IgD-negative memory B cell (primary cell): ENCODE measurements around the gene PROC. TPM values are rescaled to one million over a fixed set of nuclear protein-coding genes. Genes with fewer than 3 reads are reported as not detected.
"Not testable (repeated sequence)": the region's sequence is repeated elsewhere in the genome, so short reads cannot be mapped to it uniquely, and the experiment has no call there.

Experiments used
- H3K27ac Mint-ChIP-seq, 3 donors: one replicate each; pipeline ENCODE4 v1.8.0; 2020 to 2022; ENCODE audit warnings: mild to moderate bottlenecking in 3 of 3, mixed read lengths in 3 of 3, moderate library complexity in 1 of 3
- H3K27me3 Mint-ChIP-seq: one replicate; pipeline ENCODE4 v1.8.0; 2021; ENCODE audit warnings: mixed read lengths
- H3K36me3 Mint-ChIP-seq: one replicate; pipeline ENCODE4 v1.8.0; 2020; ENCODE audit warnings: mild to moderate bottlenecking, mixed read lengths
- H3K4me1 Mint-ChIP-seq, 3 donors: one replicate each; pipeline ENCODE4 v1.8.0; 2020 to 2022; ENCODE audit warnings: mixed read lengths in 3 of 3, mild to moderate bottlenecking in 1 of 3
- H3K4me3 Mint-ChIP-seq, 4 donors: one replicate each; pipeline ENCODE4 v1.8.0; 2020 to 2022; ENCODE audit warnings: mild to moderate bottlenecking in 4 of 4, mixed read lengths in 4 of 4, moderate library complexity in 3 of 4
- H3K9me3 Mint-ChIP-seq, 3 donors: one replicate each; pipeline ENCODE4 v1.8.0; 2020 to 2021; ENCODE audit warnings: mixed read lengths in 3 of 3, mild to moderate bottlenecking in 1 of 3
- polyA plus RNA-seq: library from polyadenylated mRNA; unstranded; fragments of 300-500 nt; fragmentation: Illumina TruSeq; gene quantifications from one replicate; pipeline ENCODE4 v1.2.3, GENCODE V29; 2021

PROC gene
- polyA plus RNA-seq, 1 donor from 2014 or later: not detected

- Mint-ChIP-seq H3K27ac (no peak overlapping the region), H3K9me3 (peaks cover 0 to 8% (median 4%) of the 10 kb centered on the region in 3 donors), H3K4me3 (no peak overlapping the region), H3K36me3 (no peaks in the 10 kb centered on the region), H3K27me3 (no peaks in the 10 kb centered on the region), H3K4me1 (no peaks in the 10 kb centered on the region)
Measured at GRCh38 chr2:127439343-127439742, 21.1 kb downstream of the PROC start.

GRCh38 chr2:127448526-127448925 lies 30.3 kb downstream of the PROC start:
- Mint-ChIP-seq H3K36me3 (peaks cover 6% of the 10 kb centered on the region), H3K27ac (no peak overlapping the region), H3K9me3 (peaks cover 1 to 6% (median 5%) of the 10 kb centered on the region in 3 donors)

GRCh38 chr2:127449414-127449813 lies 31.2 kb downstream of the PROC start:
- H3K9me3 Mint-ChIP-seq: peaks cover 1 to 6% (median 5%) of the 10 kb centered on the region in 3 donors
- H3K4me3 Mint-ChIP-seq: no peak overlapping the region
- peaks cover 6% of the 10 kb centered on the region for H3K36me3 Mint-ChIP-seq
- no peaks in the 10 kb centered on the region for H3K4me1 Mint-ChIP-seq
- no peak overlapping the region for H3K27ac Mint-ChIP-seq
- no peaks in the 10 kb centered on the region for H3K27me3 Mint-ChIP-seq

More at GRCh38 chr2:127448526-127448925, 30.3 kb downstream of the PROC start:
- H3K4me1 Mint-ChIP-seq: no peaks in the 10 kb centered on the region
- H3K4me3 Mint-ChIP-seq: no peak overlapping the region
- H3K27me3 Mint-ChIP-seq: no peaks in the 10 kb centered on the region

GRCh38 chr2:127449898-127450297 lies 31.7 kb downstream of the PROC start:
- H3K4me3 Mint-ChIP-seq: no peak overlapping the region
- H3K9me3 Mint-ChIP-seq: peaks cover 1 to 6% (median 4%) of the 10 kb centered on the region in 3 donors
- H3K36me3 Mint-ChIP-seq: peaks cover 5% of the 10 kb centered on the region
- no peak overlapping the region for H3K27ac Mint-ChIP-seq
- H3K4me1 Mint-ChIP-seq: no peaks in the 10 kb centered on the region
- no peaks in the 10 kb centered on the region for H3K27me3 Mint-ChIP-seq

GRCh38 chr2:127451981-127452380 lies 33.8 kb downstream of the PROC start:
- H3K4me1 Mint-ChIP-seq: peaks cover 0 to 1% (median 0%) of the 10 kb centered on the region in 3 donors
- H3K4me3 Mint-ChIP-seq: no peak overlapping the region
- peaks cover 0 to 1% (median 0%) of the 10 kb centered on the region in 3 donors for H3K9me3 Mint-ChIP-seq
- no peak overlapping the region for H3K27ac Mint-ChIP-seq
- no peaks in the 10 kb centered on the region for H3K27me3 Mint-ChIP-seq
- H3K36me3 Mint-ChIP-seq: peaks cover 2% of the 10 kb centered on the region

- not testable (repeated sequence) for H3K27ac Mint-ChIP-seq, H3K36me3 Mint-ChIP-seq, H3K4me1 Mint-ChIP-seq, H3K4me3 Mint-ChIP-seq, H3K27me3 Mint-ChIP-seq, H3K9me3 Mint-ChIP-seq
Measured at GRCh38 chr2:127452423-127452822, 34.2 kb downstream of the PROC start.

- H3K36me3 Mint-ChIP-seq: peaks cover 6% of the 10 kb centered on the region
Measured at GRCh38 chr2:127453013-127453391, 34.8 kb downstream of the PROC start.

GRCh38 chr2:127453392-127454171 lies 35.4 kb downstream of the PROC start:
- Mint-ChIP-seq H3K4me3 (peak overlapping the region in 2 of 4 donors; percentile 30 to 41), H3K4me1 (peaks cover 0 to 3% (median 0%) of the 10 kb centered on the region in 3 donors), H3K27ac (no peak overlapping the region), H3K9me3 (no peaks in the 10 kb centered on the region), H3K36me3 (peaks cover 4% of the 10 kb centered on the region), H3K27me3 (no peaks in the 10 kb centered on the region)

More at GRCh38 chr2:127453013-127453391, 34.8 kb downstream of the PROC start:
- no peak overlapping the region for H3K27ac Mint-ChIP-seq
- H3K4me3 Mint-ChIP-seq: peak overlapping the region in 1 of 4 donors; percentile 41
- H3K4me1 Mint-ChIP-seq: peaks cover 0 to 1% (median 0%) of the 10 kb centered on the region in 3 donors
- no peaks in the 10 kb centered on the region for H3K27me3 Mint-ChIP-seq
- H3K9me3 Mint-ChIP-seq: no peaks in the 10 kb centered on the region

- H3K27me3 Mint-ChIP-seq: no peaks in the 10 kb centered on the region
- H3K36me3 Mint-ChIP-seq: peaks cover 3% of the 10 kb centered on the region
- H3K27ac Mint-ChIP-seq: no peak overlapping the region
- peaks cover 0 to 3% (median 0%) of the 10 kb centered on the region in 3 donors for H3K4me1 Mint-ChIP-seq
- no peaks in the 10 kb centered on the region for H3K9me3 Mint-ChIP-seq
- no peak overlapping the region for H3K4me3 Mint-ChIP-seq
Measured at GRCh38 chr2:127454595-127455565, 36.7 kb downstream of the PROC start.

- Mint-ChIP-seq H3K27ac (peak overlapping the region in 1 of 3 donors; percentile 24), H3K9me3 (no peaks in the 10 kb centered on the region), H3K4me1 (peaks cover 0 to 3% (median 0%) of the 10 kb centered on the region in 3 donors), H3K36me3 (peaks cover 3% of the 10 kb centered on the region), H3K4me3 (peak overlapping the region in 1 of 4 donors; percentile 50), H3K27me3 (no peaks in the 10 kb centered on the region)
Measured at GRCh38 chr2:127455566-127456493, 37.6 kb downstream of the PROC start.

GRCh38 chr2:127456960-127457359 lies 38.7 kb downstream of the PROC start:
- Mint-ChIP-seq H3K36me3 (peaks cover 3% of the 10 kb centered on the region), H3K4me1 (peaks cover 0 to 3% (median 0%) of the 10 kb centered on the region in 3 donors), H3K27ac (no peak overlapping the region)

GRCh38 chr2:127462461-127462860 lies 44.2 kb downstream of the PROC start:
- H3K27ac Mint-ChIP-seq: no peak overlapping the region
- H3K36me3 Mint-ChIP-seq: peaks cover 7% of the 10 kb centered on the region
- H3K9me3 Mint-ChIP-seq: no peaks in the 10 kb centered on the region
- no peak overlapping the region for H3K4me3 Mint-ChIP-seq
- H3K27me3 Mint-ChIP-seq: no peaks in the 10 kb centered on the region
- peaks cover 0 to 2% (median 0%) of the 10 kb centered on the region in 3 donors for H3K4me1 Mint-ChIP-seq

More at GRCh38 chr2:127456960-127457359, 38.7 kb downstream of the PROC start:
- H3K9me3 Mint-ChIP-seq: no peaks in the 10 kb centered on the region
- H3K4me3 Mint-ChIP-seq: no peak overlapping the region
- H3K27me3 Mint-ChIP-seq: no peaks in the 10 kb centered on the region

GRCh38 chr2:127463155-127463991 lies 45.1 kb downstream of the PROC start:
- Mint-ChIP-seq H3K4me1 (no peaks in the 10 kb centered on the region), H3K27ac (no peak overlapping the region)

More at GRCh38 chr2:127463155-127463991, 45.1 kb downstream of the PROC start:
- Mint-ChIP-seq H3K27me3 (no peaks in the 10 kb centered on the region), H3K9me3 (no peaks in the 10 kb centered on the region), H3K36me3 (peaks cover 9% of the 10 kb centered on the region), H3K4me3 (no peak overlapping the region)
